Parathyroid adenoma (tissue), 2 donors: ENCODE results near the gene NCKAP5.

ENCODE experiments used
- H2AFZ ChIP-seq: fragments of 300-600 bp; sonication (generic); one replicate; pipeline ENCODE4 v1.7.0; 2017; ENCODE audit warnings: antibody characterized with exemption, mild to moderate bottlenecking
- H3K27ac ChIP-seq: fragments of 300-600 bp; sonication (generic); one replicate; pipeline ENCODE4 v1.7.0; 2017
- H3K27me3 ChIP-seq: fragments of 300-600 bp; sonication (generic); one replicate; pipeline ENCODE4 v1.7.0; 2017; ENCODE audit warnings: low read length; ENCODE audit not compliant: control insufficient read depth, insufficient read depth
- H3K36me3 ChIP-seq: fragments of 300-600 bp; sonication (generic); one replicate; pipeline ENCODE4 v1.7.0; 2017; ENCODE audit warnings: low read length; ENCODE audit not compliant: control insufficient read depth, insufficient read depth
- H3K4me1 ChIP-seq: fragments of 300-600 bp; sonication (generic); one replicate; pipeline ENCODE4 v1.7.0; 2017; ENCODE audit warnings: control low read depth
- H3K4me2 ChIP-seq: fragments of 300-600 bp; sonication (generic); one replicate; pipeline ENCODE4 v1.7.0; 2017; ENCODE audit warnings: low read length
- H3K4me3 ChIP-seq: fragments of 300-600 bp; sonication (generic); one replicate; pipeline ENCODE4 v1.7.0; 2017; ENCODE audit warnings: low read depth, low read length
- H3K79me2 ChIP-seq: fragments of 300-600 bp; sonication (generic); one replicate; pipeline ENCODE4 v1.7.0; 2017; ENCODE audit warnings: control low read depth
- H3K9ac ChIP-seq: fragments of 300-600 bp; sonication (generic); one replicate; pipeline ENCODE4 v1.7.0; 2017; ENCODE audit warnings: mild to moderate bottlenecking
- H3K9me3 ChIP-seq: fragments of 300-600 bp; sonication (generic); one replicate; pipeline ENCODE4 v1.7.0; 2017; ENCODE audit warnings: low read length; ENCODE audit not compliant: control insufficient read depth
- CTCF ChIP-seq: fragments of 300-600 bp; sonication (generic); IDR thresholded peaks from one replicate; pipeline ENCODE4 v1.7.0; 2017; ENCODE audit warnings: antibody characterized with exemption, mild to moderate bottlenecking
- donor health status: primary hyperparathyroidism.

Gene NCKAP5

GRCh38 chr2:133061874-133062593 is 506.2 kb downstream of the NCKAP5 start:
- Histone ChIP-seq H3K27me3 (no peaks in the 10 kb centered on the region), H3K36me3 (no peaks in the 10 kb centered on the region), H3K79me2 (no peaks in the 10 kb centered on the region), H3K9me3 (no peaks in the 10 kb centered on the region), H3K9ac (no peak overlapping the region), H3K4me3 (no peak overlapping the region), H3K4me2 (no peak overlapping the region), H2AFZ (no peak overlapping the region), H3K27ac (no peak overlapping the region), H3K4me1 (no peaks in the 10 kb centered on the region)
- no peak for TF ChIP-seq CTCF

GRCh38 chr2:133054297-133054696 is 514.0 kb downstream of the NCKAP5 start:
- H2AFZ ChIP-seq: no peak overlapping the region

GRCh38 chr2:133053541-133053940 is 514.7 kb downstream of the NCKAP5 start:
- Histone ChIP-seq H3K27ac (no peak overlapping the region), H2AFZ (no peak overlapping the region), H3K9ac (no peak overlapping the region), H3K27me3 (no peaks in the 10 kb centered on the region), H3K9me3 (no peaks in the 10 kb centered on the region), H3K4me3 (no peak overlapping the region), H3K4me1 (no peaks in the 10 kb centered on the region), H3K79me2 (no peaks in the 10 kb centered on the region), H3K36me3 (no peaks in the 10 kb centered on the region), H3K4me2 (no peak overlapping the region)
- TF ChIP-seq CTCF: no peak

More at GRCh38 chr2:133054297-133054696, 514.0 kb downstream of the NCKAP5 start:
- H3K27me3 ChIP-seq: no peaks in the 10 kb centered on the region
- H3K9ac ChIP-seq: no peak overlapping the region
- H3K36me3 ChIP-seq: no peaks in the 10 kb centered on the region
- no peak for TF ChIP-seq CTCF
- no peaks in the 10 kb centered on the region for H3K9me3 ChIP-seq
- no peak overlapping the region for H3K27ac ChIP-seq
- no peak overlapping the region for H3K4me3 ChIP-seq
- H3K4me2 ChIP-seq: no peak overlapping the region
- H3K4me1 ChIP-seq: no peaks in the 10 kb centered on the region
- H3K79me2 ChIP-seq: no peaks in the 10 kb centered on the region

- no peaks in the 10 kb centered on the region for H3K4me1 ChIP-seq
- no peak overlapping the region for H3K27ac ChIP-seq
- no peaks in the 10 kb centered on the region for H3K9me3 ChIP-seq
- no peak overlapping the region for H3K4me3 ChIP-seq
- H3K9ac ChIP-seq: no peak overlapping the region
- H2AFZ ChIP-seq: no peak overlapping the region
- no peak overlapping the region for H3K4me2 ChIP-seq
- H3K27me3 ChIP-seq: no peaks in the 10 kb centered on the region
- TF ChIP-seq CTCF: no peak
- no peaks in the 10 kb centered on the region for H3K79me2 ChIP-seq
- H3K36me3 ChIP-seq: no peaks in the 10 kb centered on the region
Observed at GRCh38 chr2:133045787-133046186, 522.5 kb downstream of the NCKAP5 start.

- no peaks in the 10 kb centered on the region for H3K27me3 ChIP-seq
- H3K9me3 ChIP-seq: no peaks in the 10 kb centered on the region
- no peak overlapping the region for H3K4me2 ChIP-seq
- no peak overlapping the region for H3K4me3 ChIP-seq
- no peaks in the 10 kb centered on the region for H3K79me2 ChIP-seq
- H3K27ac ChIP-seq: no peak overlapping the region
- no peaks in the 10 kb centered on the region for H3K4me1 ChIP-seq
- H3K36me3 ChIP-seq: no peaks in the 10 kb centered on the region
- no peak overlapping the region for H2AFZ ChIP-seq
- TF ChIP-seq CTCF: no peak
- no peak overlapping the region for H3K9ac ChIP-seq
Observed at GRCh38 chr2:133044556-133044955, 523.7 kb downstream of the NCKAP5 start.
